PC-9 (cell line): ENCODE data around the gene SEC16A. TPM values are rescaled to one million over a fixed set of nuclear protein-coding genes. Genes with fewer than 3 reads are reported as not detected.
A peak's percentile ranks its signal among the peaks of the same experiment; 100 is the strongest.

Source experiments
- Bru-seq: library from RNA; stranded (reverse); fragments of 400-500 nt; gene quantifications from one replicate; lab custom pipeline; 2021; lab: Mats Ljungman, UMichigan
- BruChase-seq, 2 experiments: library from RNA; stranded (reverse); fragments of 400-500 nt; gene quantifications; one replicate each; lab custom pipeline; 2021; lab: Mats Ljungman, UMichigan
- BruUV-seq: library from RNA; stranded (reverse); fragments of 400-500 nt; replicated peaks from 2 replicates; lab custom pipeline; 2021; lab: Mats Ljungman, UMichigan
- CTCF ChIA-PET: fragments of 300-600 bp; sonication (Branson Sonifier 250); formaldehyde crosslinking; loops from one replicate; lab custom pipeline; 2022; ENCODE audit warnings: antibody characterized with exemption; lab: Charles Lee
- POLR2A ChIA-PET: fragments of 300-600 bp; sonication (Branson Sonifier 250); formaldehyde crosslinking; loops from one replicate; lab custom pipeline; 2022; ENCODE audit warnings: antibody characterized with exemption; ENCODE audit not compliant: unreplicated experiment; lab: Charles Lee
- DNase-seq, 2 experiments: peaks; one replicate each; pipeline versions ENCODE4 v3.0.0 to v3.0.0-alpha.2; 2015 to 2022; ENCODE audit warnings: mixed read lengths in 1 of 2
- H2AFZ ChIP-seq: fragments of 200-600 bp; sonication (generic); 2 replicates; pipeline ENCODE4 v1.8.1; 2017; ENCODE audit warnings: antibody characterized with exemption
- H3F3A ChIP-seq: fragments of 200-600 bp; sonication (generic); 2 replicates; pipeline ENCODE4 v1.8.1; 2017; ENCODE audit warnings: antibody characterized with exemption, mild to moderate bottlenecking, low read depth; ENCODE audit not compliant: insufficient read depth
- H3K27ac ChIP-seq: fragments of 200-600 bp; sonication (generic); 2 replicates; pipeline ENCODE4 v1.6.1; 2016; ENCODE audit warnings: mixed run types
- H3K27me3 ChIP-seq: fragments of 200-600 bp; sonication (generic); 2 replicates; pipeline ENCODE4 v1.6.1; 2016; ENCODE audit warnings: low read depth, mixed run types; ENCODE audit not compliant: insufficient read depth
- H3K36me3 ChIP-seq: fragments of 200-600 bp; sonication (generic); 2 replicates; pipeline ENCODE4 v1.6.1; 2016; ENCODE audit warnings: low read depth, mixed run types
- H3K4me1 ChIP-seq: fragments of 200-600 bp; sonication (generic); replicated peaks from 2 replicates; pipeline ENCODE4 v1.6.1; 2016; ENCODE audit warnings: mixed run types; ENCODE audit not compliant: insufficient read depth
- H3K4me2 ChIP-seq: fragments of 200-600 bp; sonication (generic); 2 replicates; pipeline ENCODE4 v1.6.1; 2017; ENCODE audit warnings: mixed run types
- H3K4me3 ChIP-seq: fragments of 200-600 bp; sonication (generic); 2 replicates; pipeline ENCODE4 v1.6.1; 2016; ENCODE audit warnings: mixed run types
- H3K79me2 ChIP-seq: fragments of 200-600 bp; sonication (generic); 2 replicates; pipeline ENCODE4 v1.6.1; 2017; ENCODE audit warnings: low read depth, mixed run types
- H3K9me2 ChIP-seq: fragments of 200-600 bp; sonication (generic); 2 replicates; pipeline ENCODE4 v1.8.1; 2017; ENCODE audit warnings: mild to moderate bottlenecking; ENCODE audit not compliant: insufficient read depth
- H3K9me3 ChIP-seq: fragments of 200-600 bp; sonication (generic); 2 replicates; pipeline ENCODE4 v1.8.1; 2016; ENCODE audit warnings: low read depth; ENCODE audit not compliant: insufficient read depth
- H4K20me1 ChIP-seq: fragments of 200-600 bp; sonication (generic); 2 replicates; pipeline ENCODE4 v1.8.1; 2017; ENCODE audit not compliant: insufficient read depth
- EZH2 ChIP-seq: fragments of 200-600 bp; sonication (generic); IDR thresholded peaks from 2 replicates; pipeline ENCODE4 v1.8.0; 2017; ENCODE audit warnings: antibody characterized with exemption, low read depth
- intact Hi-C: fragments of 100-400 bp; cut with micrococcal nuclease; formaldehyde crosslinking; loops from one replicate; pipeline ENCODE4 v1.10.0; 2022; ENCODE audit not compliant: unreplicated experiment
- long read RNA-seq: library from polyadenylated mRNA; stranded (forward); transcript quantifications from one replicate; pipeline ENCODE4 v2.0.0, GENCODE V29; 2022
- total RNA-seq: library from RNA; stranded (reverse); gene quantifications from 2 replicates; pipeline ENCODE4 v1.2.3, GENCODE V29; 2021
- TF ChIP-seq, protein P1 (sequence below): fragments of 200-600 bp; sonication (generic); conservative IDR thresholded peaks from 2 replicates; pipeline ENCODE4 v1.6.1; 2017; ENCODE audit warnings: mixed run types, antibody characterized with exemption, mild to moderate bottlenecking, moderate library complexity

The SEC16A gene
- total RNA-seq (81.8 and 90.1 TPM in 2 replicates), Bru-seq, nascent RNA (percentile 86 among the genes with signal in this experiment), BruChase-seq, experiment 1, labeled RNA remaining after a 2-hour chase (percentile 92 among the genes with signal in this experiment), BruChase-seq, experiment 2, labeled RNA remaining after a 6-hour chase (percentile 96 among the genes with signal in this experiment)
- long read RNA-seq, full-length matches to known transcripts: 8 of 43 reads
- long read RNA-seq, partial matches to known transcripts: 14 of 43 reads
- long read RNA-seq, other reads (novel, unspliced or antisense): 21 of 43 reads

- POLR2A ChIA-PET: interaction anchor here (0.7 to 1.0 kb wide), 3 partner anchors 120 to 299 kb away, joined by 3 to 6 read pairs (median 6); partner anchors contain the start of gene DNLZ
- H3K4me3 ChIP-seq: peak within 1 kb of the TSS; percentile 96
- H2AFZ ChIP-seq: peak within 1 kb of the TSS; percentile 87
- CTCF ChIA-PET: interaction anchor here (0.6 to 3.1 kb wide), 2 partner anchors 142 to 204 kb away, joined by 3 to 19 read pairs; partner anchors contain the start of gene AGPAT2
- H4K20me1 ChIP-seq: peaks cover 52% of the 10 kb centered on the region
- H3K27me3 ChIP-seq: no peaks in the 10 kb centered on the region
- H3K27ac ChIP-seq: peak within 1 kb of the TSS; percentile 97
- H3K4me1 ChIP-seq: peaks cover 15% of the 10 kb centered on the region
- no TSS peak for BruUV-seq
- no peaks in the 10 kb centered on the region for H3K9me3 ChIP-seq
- peak; percentile 80 to 99 for DNase-seq
- no peak for TF ChIP-seq EZH2
- TF ChIP-seq, protein P1, sequence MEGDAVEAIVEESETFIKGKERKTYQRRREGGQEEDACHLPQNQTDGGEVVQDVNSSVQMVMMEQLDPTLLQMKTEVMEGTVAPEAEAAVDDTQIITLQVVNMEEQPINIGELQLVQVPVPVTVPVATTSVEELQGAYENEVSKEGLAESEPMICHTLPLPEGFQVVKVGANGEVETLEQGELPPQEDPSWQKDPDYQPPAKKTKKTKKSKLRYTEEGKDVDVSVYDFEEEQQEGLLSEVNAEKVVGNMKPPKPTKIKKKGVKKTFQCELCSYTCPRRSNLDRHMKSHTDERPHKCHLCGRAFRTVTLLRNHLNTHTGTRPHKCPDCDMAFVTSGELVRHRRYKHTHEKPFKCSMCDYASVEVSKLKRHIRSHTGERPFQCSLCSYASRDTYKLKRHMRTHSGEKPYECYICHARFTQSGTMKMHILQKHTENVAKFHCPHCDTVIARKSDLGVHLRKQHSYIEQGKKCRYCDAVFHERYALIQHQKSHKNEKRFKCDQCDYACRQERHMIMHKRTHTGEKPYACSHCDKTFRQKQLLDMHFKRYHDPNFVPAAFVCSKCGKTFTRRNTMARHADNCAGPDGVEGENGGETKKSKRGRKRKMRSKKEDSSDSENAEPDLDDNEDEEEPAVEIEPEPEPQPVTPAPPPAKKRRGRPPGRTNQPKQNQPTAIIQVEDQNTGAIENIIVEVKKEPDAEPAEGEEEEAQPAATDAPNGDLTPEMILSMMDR: no peak
- 0 out of 2 replicates have a peak, but pooled peaks cover 3% of the 10 kb centered on the region for H3K36me3 ChIP-seq
- H3K79me2 ChIP-seq: peaks cover 60% of the 10 kb centered on the region
- H3K4me2 ChIP-seq: peak within 1 kb of the TSS; percentile 92
- peaks cover 19% of the 10 kb centered on the region; the same call in 1 of the 2 replicates for H3F3A ChIP-seq
- intact Hi-C loops: loop anchor here (5.0 to 10.0 kb wide), 3 partner anchors 138 to 366 kb away; partner anchors contain the start of genes CCDC183, TMEM141 and TMEM250
- H3K9me2 ChIP-seq: no peaks in the 10 kb centered on the region
Observed at GRCh38 chr9:136482793-136483588, at the start of gene SEC16A. TSS of gene SEC16A (minus strand) at chr9:136483040. CDS start at chr9:136477615, 5,425 bp downstream.

GRCh38 chr9:136531904-136532798, 49.3 kb upstream of the SEC16A start:
- Histone ChIP-seq H3K9me3 (no peaks in the 10 kb centered on the region), H3K27me3 (no peaks in the 10 kb centered on the region), H3K79me2 (no peaks in the 10 kb centered on the region), H3K4me3 (no peak overlapping the region), H3K4me2 (no peak overlapping the region), H3F3A (peaks cover 10% of the 10 kb centered on the region; the same call in 1 of the 2 replicates), H4K20me1 (peaks cover 12% of the 10 kb centered on the region; the same call in 1 of the 2 replicates), H3K9me2 (no peaks in the 10 kb centered on the region), H2AFZ (no peak overlapping the region), H3K36me3 (no peaks in the 10 kb centered on the region), H3K27ac (no peak overlapping the region), H3K4me1 (no peaks in the 10 kb centered on the region)
- DNase-seq: no peak
- ChIA-PET POLR2A (interaction anchor here (0.6 kb wide), 1 partner anchor 46 kb away, joined by 4 read pairs; no protein-coding TSS in a partner anchor), CTCF (no interaction called here)
- intact Hi-C loops: no loop called here
- TF ChIP-seq EZH2: no peak
- no TSS peak for BruUV-seq

- BruUV-seq: no TSS peak
- no peaks in the 10 kb centered on the region for H3K27me3 ChIP-seq
- TF ChIP-seq, protein P1: no peak
- TF ChIP-seq EZH2: no peak
- H3K4me3 ChIP-seq: no peak overlapping the region
- H2AFZ ChIP-seq: no peak overlapping the region
- no peaks in the 10 kb centered on the region for H3K36me3 ChIP-seq
- H3K4me2 ChIP-seq: no peak overlapping the region
- H3K79me2 ChIP-seq: no peaks in the 10 kb centered on the region
- H4K20me1 ChIP-seq: peaks cover 12% of the 10 kb centered on the region; the same call in 1 of the 2 replicates
- POLR2A ChIA-PET: interaction anchor here (0.6 kb wide), 1 partner anchor 46 kb away, joined by 4 read pairs; no protein-coding TSS in a partner anchor
- H3K9me3 ChIP-seq: no peaks in the 10 kb centered on the region
- H3F3A ChIP-seq: peaks cover 6% of the 10 kb centered on the region; the same call in 1 of the 2 replicates
- no peak for DNase-seq
- intact Hi-C loops: no loop called here
- CTCF ChIA-PET: no interaction called here
- no peak overlapping the region for H3K27ac ChIP-seq
- H3K4me1 ChIP-seq: no peaks in the 10 kb centered on the region
- no peaks in the 10 kb centered on the region for H3K9me2 ChIP-seq
Observed at GRCh38 chr9:136531186-136531903, 48.5 kb upstream of the SEC16A start.
